Measurements from ENCODE around the gene FARP1.

The FARP1 gene

DNA sequence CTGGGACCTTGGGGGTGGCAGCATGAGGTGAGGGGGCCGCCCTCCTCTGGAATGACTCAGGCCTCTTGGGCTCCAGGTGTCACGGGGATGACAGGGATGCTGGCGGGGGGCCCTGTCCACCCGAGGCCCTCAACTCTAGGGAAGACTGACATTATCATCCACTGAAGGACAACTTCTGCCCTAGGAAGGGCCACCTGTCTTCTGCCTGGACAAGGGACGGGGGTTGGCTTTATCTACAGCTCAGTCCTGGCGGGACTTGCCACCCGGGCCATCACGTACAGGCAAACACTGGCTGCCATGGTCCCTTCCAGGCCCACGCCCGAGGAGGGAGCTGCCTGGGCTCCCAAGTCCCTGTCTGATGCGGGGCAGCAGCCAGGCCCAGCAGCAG is 303.3 kb downstream of the FARP1 start:
- TF ChIP-seq GATA3 (IDR thresholded peaks at IDR 0.05; ENCODE audit: low read depth, low read length) (no peak), GATA2 (IDR thresholded peaks at IDR 0.05; ENCODE audit: low read depth, low read length) (no peak)

DNA sequence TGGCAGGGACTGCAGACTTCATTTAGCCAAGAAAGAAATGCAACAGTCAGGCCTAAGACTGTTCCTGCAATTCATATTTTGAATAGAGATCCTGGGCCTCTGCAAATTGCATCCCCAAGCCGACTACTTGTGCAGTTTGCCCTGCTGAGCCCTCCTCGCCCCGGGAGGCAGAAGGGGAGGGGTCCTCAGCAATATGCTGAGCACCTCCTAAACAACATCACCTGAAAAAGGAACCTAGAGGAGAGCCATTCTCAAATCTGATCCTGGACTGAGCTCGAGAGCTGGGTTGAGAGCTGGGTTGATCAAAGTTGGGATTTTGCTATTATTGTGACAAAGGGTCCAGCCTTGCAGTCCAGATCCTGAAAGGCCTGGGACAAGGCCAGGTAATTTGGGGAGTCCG is 304.2 kb downstream of the FARP1 start:
- no peak for TF ChIP-seq GATA3 (IDR thresholded peaks at IDR 0.05; ENCODE audit: low read depth, low read length)

DNA sequence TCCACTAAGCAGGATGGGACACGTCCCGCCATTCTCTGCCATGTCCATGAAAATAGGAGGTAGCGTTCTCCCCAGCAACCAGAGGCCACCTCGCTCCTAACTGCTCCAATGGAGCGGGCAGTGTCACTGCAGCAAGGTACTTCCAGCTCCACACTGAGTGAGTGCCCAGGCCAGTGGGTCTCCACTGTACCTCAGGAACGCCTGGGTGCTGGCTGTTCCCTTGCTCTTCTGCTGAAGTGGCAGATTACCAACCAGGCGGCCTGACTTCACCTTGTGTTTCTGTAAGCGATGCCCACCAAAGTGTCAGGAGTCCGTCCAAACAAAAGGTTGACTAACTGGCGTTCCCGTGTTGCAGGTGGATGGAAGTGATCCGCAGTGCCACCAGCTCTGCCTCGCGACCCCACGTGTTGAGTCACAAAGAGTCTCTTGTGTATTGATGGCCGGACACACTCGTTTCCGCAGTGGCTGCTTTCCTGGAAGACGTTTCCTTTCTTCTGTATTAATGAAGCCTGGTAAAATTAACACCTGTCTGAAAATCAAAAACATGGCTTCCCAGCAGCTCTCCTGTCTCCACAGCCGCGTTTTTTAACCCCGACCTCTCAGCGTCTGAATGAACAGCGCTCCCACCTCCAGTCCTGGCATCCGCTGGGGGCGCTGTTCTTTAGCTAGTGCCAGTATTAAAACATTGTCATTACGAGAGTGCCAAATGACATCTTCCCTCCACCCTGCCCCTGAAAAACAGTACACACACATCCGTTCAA is 305.2 kb downstream of the FARP1 start:
- TF ChIP-seq GATA2 (IDR thresholded peaks at IDR 0.05; ENCODE audit: low read depth, low read length), result no peak
- no peak for TF ChIP-seq GATA3 (IDR thresholded peaks at IDR 0.05; ENCODE audit: low read depth, low read length)

DNA sequence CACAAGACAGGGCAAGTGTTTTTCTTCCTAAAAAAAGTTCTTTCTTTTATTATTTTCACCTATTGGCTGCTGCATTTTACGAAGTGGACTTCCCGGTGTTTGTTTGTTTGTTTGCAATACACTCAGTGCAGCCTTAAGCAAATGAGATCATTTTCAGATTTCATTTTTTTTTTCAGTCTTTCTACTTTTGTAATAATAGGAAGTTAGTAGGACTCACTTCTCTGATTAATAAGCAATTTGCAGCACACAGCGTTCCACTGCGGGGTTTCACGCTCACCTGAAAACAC is 305.7 kb downstream of the FARP1 start:
- TF ChIP-seq GATA2 (IDR thresholded peaks at IDR 0.05; ENCODE audit: low read depth, low read length), result no peak
- TF ChIP-seq GATA3 (IDR thresholded peaks at IDR 0.05; ENCODE audit: low read depth, low read length), result no peak

DNA sequence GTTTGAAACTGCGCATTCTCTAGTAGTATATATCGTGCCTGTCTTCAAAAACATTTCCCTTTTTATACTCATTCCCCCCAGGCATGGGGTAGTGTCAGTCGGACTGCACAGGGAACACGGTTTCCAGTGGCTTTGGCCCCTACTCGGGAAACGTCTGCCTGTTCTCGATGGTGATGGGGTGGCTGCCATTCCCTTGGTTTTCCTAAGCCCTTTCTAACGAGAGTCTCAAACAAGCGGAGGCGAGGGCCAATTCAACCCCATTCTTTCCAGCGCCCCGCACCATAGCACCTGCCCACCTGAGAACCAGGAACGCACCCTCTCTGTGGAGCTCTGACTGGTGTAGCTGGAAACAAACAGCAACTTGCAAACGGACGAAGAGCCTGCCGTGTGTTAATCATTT is 306.4 kb downstream of the FARP1 start:
- TF ChIP-seq GATA3 (IDR thresholded peaks at IDR 0.05; ENCODE audit: low read depth, low read length), result no peak
- no peak for TF ChIP-seq GATA2 (IDR thresholded peaks at IDR 0.05; ENCODE audit: low read depth, low read length)

DNA sequence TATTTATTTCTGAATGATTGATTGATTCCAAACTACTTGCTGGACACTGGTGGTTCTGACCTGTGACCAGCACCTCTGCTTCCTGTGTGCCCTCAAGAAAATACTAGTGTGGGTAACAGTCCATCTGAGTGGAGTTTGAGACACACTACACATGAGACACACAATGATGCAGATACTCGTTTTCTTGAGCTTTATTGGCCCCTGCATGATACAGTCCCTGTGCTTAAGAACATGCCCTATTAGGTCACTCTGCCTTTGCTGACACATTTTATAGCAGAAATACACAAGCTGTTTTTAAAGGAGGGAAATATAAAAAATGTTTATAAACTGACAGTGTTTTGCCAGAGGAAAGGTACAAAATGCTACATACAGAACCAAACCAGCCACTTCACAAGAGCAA is 307.1 kb downstream of the FARP1 start:
- TF ChIP-seq GATA2 (IDR thresholded peaks at IDR 0.05; ENCODE audit: low read depth, low read length) (no peak), GATA3 (IDR thresholded peaks at IDR 0.05; ENCODE audit: low read depth, low read length) (no peak)

DNA sequence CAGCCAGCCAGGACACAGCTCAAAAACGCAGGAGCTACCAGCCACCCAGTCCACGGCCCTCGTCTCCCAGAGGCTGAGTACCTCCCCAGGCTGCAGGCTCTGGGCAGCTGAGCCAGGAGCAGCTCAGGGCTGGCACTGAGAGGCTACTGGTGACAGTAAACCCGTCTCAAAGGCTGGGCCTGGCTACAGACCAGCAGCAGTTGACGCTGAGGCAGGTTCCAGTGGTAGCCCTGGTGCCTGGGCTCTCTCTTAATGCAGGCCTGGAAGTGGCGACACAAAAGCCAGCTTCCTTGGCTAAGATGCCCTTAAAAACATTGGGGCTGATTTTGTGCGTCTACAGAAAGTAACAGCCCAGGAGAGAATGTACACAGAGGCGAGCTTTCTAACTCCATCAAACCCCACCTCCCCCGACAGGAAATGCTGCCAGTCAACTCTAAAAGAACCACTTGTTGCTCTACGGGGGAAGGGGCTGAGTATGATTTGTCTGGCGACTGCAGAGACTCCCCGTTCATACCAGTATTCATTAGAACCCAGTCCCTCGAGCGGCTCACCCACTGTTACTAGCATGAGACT is 307.7 kb downstream of the FARP1 start:
- TF ChIP-seq GATA2 (IDR thresholded peaks at IDR 0.05; ENCODE audit: low read depth, low read length) (no peak), GATA3 (IDR thresholded peaks at IDR 0.05; ENCODE audit: low read depth, low read length) (no peak)

DNA sequence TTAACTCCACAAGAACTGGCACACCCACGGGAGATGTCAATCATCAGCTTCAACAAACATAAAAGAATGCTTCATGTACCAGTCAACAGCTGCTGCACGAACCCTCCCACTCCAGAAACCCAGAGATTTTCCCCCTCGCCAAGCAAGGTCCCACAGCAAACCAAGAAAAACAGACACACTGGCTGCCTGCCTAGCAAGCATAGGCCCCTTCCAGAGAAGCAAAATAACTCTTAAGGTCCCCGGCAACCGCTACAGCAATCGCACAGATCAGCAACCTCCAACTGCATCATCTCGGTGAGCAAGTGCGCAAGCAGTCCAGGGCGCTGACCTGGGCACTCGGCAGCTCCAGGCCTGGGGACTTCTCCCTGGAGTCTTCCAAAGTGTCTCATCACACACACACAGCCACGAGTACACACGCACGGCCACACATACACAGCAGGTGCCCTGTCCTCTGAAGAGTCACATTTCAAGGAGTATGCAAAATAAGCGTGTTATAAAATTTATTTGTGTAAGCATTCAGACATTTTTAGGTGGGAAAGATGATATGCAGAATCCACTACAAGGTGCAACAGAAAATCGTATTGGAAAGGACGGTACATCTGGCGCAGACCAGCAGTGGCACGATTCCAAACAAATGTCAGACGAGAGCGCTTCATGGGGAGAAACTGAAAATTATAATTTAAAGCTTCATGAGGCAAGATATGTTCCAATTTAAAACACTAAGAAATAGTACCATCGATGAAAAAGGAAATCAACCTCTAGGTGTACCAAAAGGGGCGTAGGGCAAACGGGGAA is 309.0 kb downstream of the FARP1 start:
- no peak for TF ChIP-seq GATA3 (IDR thresholded peaks at IDR 0.05; ENCODE audit: low read depth, low read length)

DNA sequence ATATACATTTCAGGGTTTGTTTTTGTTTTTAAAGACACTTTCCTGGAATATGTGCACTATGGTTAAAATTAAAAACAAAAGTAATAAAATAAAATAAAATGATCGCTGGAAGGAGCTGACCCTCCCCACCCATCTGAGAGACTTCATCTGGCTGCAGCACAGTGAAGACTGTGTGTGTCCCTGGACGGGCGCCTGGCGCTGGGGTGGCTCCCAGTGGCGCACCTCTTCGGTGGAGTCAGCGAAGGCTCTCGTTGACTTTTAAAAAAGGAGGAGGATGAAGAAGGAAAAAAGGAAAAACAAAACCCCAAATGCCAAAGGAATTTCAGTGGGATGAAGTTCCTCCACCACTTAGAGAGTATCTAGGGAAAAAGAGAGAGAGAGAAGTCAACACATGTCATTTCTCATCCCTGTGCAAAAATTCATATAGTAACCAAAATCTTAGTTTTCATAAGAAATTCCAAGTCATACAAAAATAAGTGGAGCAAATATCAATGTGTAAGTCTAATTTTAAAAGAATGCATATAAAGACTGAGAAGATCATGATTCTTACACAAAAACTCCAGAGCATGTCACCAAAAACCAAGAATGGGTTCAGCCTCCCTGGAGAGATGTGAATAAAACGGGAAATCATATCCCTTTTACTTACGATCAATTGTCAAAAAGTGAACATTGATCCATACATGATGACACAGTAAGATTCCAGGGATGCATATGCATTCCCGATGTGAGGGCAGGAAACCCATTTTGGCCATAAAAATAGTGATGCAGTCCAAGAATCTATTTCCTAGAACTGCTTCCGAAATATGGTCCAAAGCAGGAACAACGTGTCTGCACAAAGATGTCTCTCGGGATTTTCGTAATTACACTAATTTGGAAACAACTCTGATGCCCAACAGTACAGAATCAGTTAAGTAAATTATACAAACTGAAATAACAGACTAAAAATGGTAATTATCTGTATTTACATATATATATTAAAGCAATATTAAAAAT is 310.3 kb downstream of the FARP1 start:
- TF ChIP-seq GATA3 (IDR thresholded peaks at IDR 0.05; ENCODE audit: low read depth, low read length), result no peak

DNA sequence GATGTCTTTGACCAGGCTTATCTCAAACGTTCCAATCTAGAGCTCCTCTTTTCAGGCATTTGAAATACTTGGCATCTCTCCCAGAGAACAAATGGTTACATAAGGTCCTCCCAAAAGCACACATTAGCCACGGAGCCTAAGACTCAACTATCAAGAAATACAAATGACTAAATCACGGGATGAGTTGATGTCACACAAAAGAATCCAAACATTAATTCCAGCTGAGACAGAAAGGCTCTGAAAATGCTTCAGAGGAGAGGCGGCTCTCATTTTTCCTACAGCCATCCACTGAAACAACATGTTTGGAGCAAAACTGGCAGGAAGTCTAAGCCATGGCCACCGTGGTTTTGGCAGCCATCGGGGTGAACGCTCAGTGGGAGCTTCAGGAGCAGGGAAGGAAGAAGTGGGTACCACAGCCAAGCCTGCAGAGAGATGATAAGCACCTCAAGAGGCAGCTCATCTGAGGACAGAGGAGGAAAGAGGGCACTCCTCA is 311.5 kb downstream of the FARP1 start:
- TF ChIP-seq GATA2 (IDR thresholded peaks at IDR 0.05; ENCODE audit: low read depth, low read length) (no peak), GATA3 (IDR thresholded peaks at IDR 0.05; ENCODE audit: low read depth, low read length) (no peak)

DNA sequence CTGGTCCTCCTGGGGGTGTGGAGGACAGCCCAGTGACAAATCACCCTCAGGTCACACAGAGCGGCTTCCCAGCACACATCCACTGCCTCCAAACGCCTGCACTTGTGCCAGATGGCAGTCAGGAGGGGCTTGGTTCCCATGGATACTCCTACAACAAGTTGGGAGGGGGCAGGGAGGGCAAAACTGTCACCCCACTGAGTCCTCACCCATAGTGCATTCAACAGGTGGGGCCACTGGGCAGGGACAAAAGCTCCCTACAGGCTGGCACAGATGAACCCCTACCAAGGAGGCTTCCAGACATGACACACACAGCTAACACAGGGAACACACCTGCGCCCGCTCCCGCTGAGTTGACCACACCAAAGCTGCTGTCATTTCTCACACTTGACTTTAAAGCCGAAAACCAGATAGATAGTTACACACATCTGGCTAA is 313.5 kb downstream of the FARP1 start:
- TF ChIP-seq GATA3 (IDR thresholded peaks at IDR 0.05; ENCODE audit: low read depth, low read length) (no peak), GATA2 (IDR thresholded peaks at IDR 0.05; ENCODE audit: low read depth, low read length) (no peak)

DNA sequence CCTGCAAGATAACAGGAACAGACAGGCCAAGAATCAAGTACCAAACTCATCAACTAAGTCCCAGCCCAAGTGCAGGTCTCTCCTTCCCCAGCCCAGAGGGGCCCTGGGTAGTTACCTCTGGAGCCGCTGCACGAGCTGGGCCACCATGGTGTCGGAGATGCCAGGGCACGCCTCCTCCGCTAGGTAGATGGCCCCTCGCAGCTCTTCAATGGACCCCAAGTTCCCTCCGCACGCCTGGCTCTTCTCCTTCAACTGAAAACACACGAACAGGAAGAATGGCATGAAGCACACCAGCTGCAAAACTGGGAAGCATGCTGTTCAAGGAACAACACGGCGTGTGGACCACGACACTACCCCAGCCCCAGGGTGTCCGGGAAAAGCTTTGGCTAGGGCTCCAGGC is 314.2 kb downstream of the FARP1 start:
- no peak for TF ChIP-seq GATA2 (IDR thresholded peaks at IDR 0.05; ENCODE audit: low read depth, low read length)
- TF ChIP-seq GATA3 (IDR thresholded peaks at IDR 0.05; ENCODE audit: low read depth, low read length), result no peak

DNA sequence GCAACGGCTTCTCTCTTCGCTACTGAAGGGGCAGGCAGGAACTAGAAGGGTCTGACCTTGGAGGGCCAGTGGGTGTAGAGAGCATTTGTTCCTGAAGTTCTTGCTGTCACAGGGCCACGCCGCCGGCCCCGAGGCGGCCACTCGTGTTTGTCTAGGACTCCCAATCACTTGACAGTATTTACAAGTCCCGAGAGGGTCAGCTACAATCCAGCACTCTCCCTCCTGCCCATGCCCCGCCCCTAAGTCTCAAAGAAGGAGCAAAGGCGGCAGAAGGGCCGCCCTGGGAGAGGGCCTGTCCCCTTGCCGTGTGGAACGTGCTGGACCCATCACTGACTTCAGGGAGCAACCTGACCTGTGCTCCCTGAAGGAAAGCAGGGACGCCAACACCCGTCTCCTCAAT is 315.5 kb downstream of the FARP1 start:
- TF ChIP-seq GATA2 (IDR thresholded peaks at IDR 0.05; ENCODE audit: low read depth, low read length), result no peak
- TF ChIP-seq GATA3 (IDR thresholded peaks at IDR 0.05; ENCODE audit: low read depth, low read length), result no peak

DNA sequence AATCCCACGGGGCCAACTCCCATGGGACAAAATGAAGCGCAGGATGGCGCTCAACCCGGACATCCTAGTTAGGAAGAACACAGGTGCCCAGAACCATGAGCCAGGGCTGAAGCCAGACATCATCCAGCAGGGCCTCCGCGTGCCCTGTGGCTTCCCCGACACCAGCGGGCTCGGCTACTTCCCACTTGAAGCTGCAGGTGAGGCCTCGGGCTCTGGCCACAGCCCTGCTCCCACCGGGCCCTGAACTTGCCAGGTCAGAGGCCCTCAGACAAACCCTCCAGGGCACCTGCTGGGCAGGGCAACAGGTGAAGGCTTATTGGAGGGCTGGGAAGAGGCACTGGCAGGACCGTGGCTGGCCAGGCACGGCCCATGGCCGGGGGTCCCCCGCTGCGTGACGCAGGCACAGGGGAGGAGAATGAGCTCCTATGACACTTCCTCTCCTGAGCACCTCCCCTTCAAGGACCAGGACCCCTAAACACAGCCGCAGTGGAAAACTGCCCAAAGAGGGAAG is 316.3 kb downstream of the FARP1 start:
- TF ChIP-seq GATA3 (IDR thresholded peaks at IDR 0.05; ENCODE audit: low read depth, low read length) (no peak), GATA2 (IDR thresholded peaks at IDR 0.05; ENCODE audit: low read depth, low read length) (no peak)

Measured in SH-SY5Y (cell line).